ENCODE data around the gene C1QTNF8.

DNA sequence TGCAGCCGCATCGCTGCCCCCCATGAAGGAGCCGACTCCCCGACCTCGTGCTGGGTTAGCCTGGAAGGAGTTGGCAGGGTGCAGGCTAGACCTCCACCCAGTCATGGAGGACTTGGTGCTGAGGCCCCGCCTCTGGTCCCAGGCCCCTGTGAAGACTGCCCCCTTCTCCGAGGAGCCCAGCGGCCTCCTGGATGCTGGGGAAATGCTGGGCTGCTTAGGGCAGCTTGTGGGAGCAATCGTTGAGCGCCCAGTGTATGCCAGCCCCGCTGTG is 21.7 kb downstream of the C1QTNF8 start:
- TF ChIP-seq, protein P1, sequence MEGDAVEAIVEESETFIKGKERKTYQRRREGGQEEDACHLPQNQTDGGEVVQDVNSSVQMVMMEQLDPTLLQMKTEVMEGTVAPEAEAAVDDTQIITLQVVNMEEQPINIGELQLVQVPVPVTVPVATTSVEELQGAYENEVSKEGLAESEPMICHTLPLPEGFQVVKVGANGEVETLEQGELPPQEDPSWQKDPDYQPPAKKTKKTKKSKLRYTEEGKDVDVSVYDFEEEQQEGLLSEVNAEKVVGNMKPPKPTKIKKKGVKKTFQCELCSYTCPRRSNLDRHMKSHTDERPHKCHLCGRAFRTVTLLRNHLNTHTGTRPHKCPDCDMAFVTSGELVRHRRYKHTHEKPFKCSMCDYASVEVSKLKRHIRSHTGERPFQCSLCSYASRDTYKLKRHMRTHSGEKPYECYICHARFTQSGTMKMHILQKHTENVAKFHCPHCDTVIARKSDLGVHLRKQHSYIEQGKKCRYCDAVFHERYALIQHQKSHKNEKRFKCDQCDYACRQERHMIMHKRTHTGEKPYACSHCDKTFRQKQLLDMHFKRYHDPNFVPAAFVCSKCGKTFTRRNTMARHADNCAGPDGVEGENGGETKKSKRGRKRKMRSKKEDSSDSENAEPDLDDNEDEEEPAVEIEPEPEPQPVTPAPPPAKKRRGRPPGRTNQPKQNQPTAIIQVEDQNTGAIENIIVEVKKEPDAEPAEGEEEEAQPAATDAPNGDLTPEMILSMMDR (IDR thresholded peaks at IDR 0.05) = no peak
- TF ChIP-seq POLR2A (IDR thresholded peaks at IDR 0.05) = no peak

Measured in Peyer's patch (tissue), 4 donors.